Fibroblast of lung (primary cell): Measurements from ENCODE around the gene ALDH4A1.

Experiments used
- CTCF ChIP-seq, 2 donors: IDR thresholded peaks in 1 of 2; conservative IDR thresholded peaks in 1 of 2; 1 replicate in 1 of 2; 2 replicates in 1 of 2; pipeline ENCODE4 v1.5.1; 2011 to 2012; ENCODE audit warnings: low read length in 2 of 2, control low read depth in 1 of 2, inconsistent platforms in 1 of 2, low read depth in 1 of 2, mild to moderate bottlenecking in 1 of 2
- EZH2 ChIP-seq: IDR thresholded peaks from 2 replicates; pipeline ENCODE4 v1.5.1; 2012; ENCODE audit warnings: low read length, control low read depth, mild to moderate bottlenecking; ENCODE audit errors: missing control alignments

- TF ChIP-seq EZH2: no peak
- TF ChIP-seq CTCF (conservative IDR thresholded peaks at IDR 0.05 in 1 of 2, IDR thresholded peaks at IDR 0.05 in 1 of 2; ENCODE audit: low read depth in 1 of 2, low read length in 2 of 2): no peak
These were observed 44.4 kb upstream of the ALDH4A1 start for GRCh38 chr1:18946550-18947381.
